ENCODE data around the gene CACNA1A.

- no peak for TF ChIP-seq CTCF (IDR thresholded peaks at IDR 0.05)
- TF ChIP-seq POLR2AphosphoS5 (IDR thresholded peaks at IDR 0.05), result no peak
- no peak for TF ChIP-seq POLR2A (IDR thresholded peaks at IDR 0.05; ENCODE audit: low read depth)
- TF ChIP-seq EP300 (IDR thresholded peaks at IDR 0.05), result no peak
Measured at GRCh38 chr19:13303381-13304129, 202.7 kb downstream of the CACNA1A start.

Data from esophagus muscularis mucosa (tissue), 4 donors.